OCI-M1 (cell line): ENCODE data around the gene SLCO3A1.

Source experiments
- DNase-seq: peaks from one replicate; lab custom pipeline; 2025; lab: John Stamatoyannopoulos, UW

The SLCO3A1 gene

GRCh38 chr15:91912336-91912735 is 58.8 kb downstream of the SLCO3A1 start:
- no peak for DNase-seq

GRCh38 chr15:91913560-91913959 is 60.1 kb downstream of the SLCO3A1 start:
- DNase-seq = no peak

GRCh38 chr15:91915576-91915975 is 62.1 kb downstream of the SLCO3A1 start:
- DNase-seq = no peak

GRCh38 chr15:91916051-91916450 is 62.5 kb downstream of the SLCO3A1 start:
- no peak for DNase-seq

GRCh38 chr15:91917686-91918360 is 64.3 kb downstream of the SLCO3A1 start:
- DNase-seq = no peak

GRCh38 chr15:91919014-91919534 is 65.6 kb downstream of the SLCO3A1 start:
- DNase-seq = no peak

- DNase-seq = peak; percentile 23
Observed at GRCh38 chr15:91921188-91921842, 67.8 kb downstream of the SLCO3A1 start.

- no peak for DNase-seq
Observed at GRCh38 chr15:91921843-91922198, 68.3 kb downstream of the SLCO3A1 start.

GRCh38 chr15:91922646-91923547 is 69.4 kb downstream of the SLCO3A1 start:
- no peak for DNase-seq

- no peak for DNase-seq
Observed at GRCh38 chr15:91924183-91924582, 70.7 kb downstream of the SLCO3A1 start.

GRCh38 chr15:91924837-91925495 is 71.5 kb downstream of the SLCO3A1 start:
- DNase-seq = no peak

GRCh38 chr15:91925794-91926193 is 72.3 kb downstream of the SLCO3A1 start:
- no peak for DNase-seq

GRCh38 chr15:91926908-91927270 is 73.4 kb downstream of the SLCO3A1 start:
- DNase-seq = no peak

- no peak for DNase-seq
Observed at GRCh38 chr15:91927585-91927984, 74.1 kb downstream of the SLCO3A1 start.

- no peak for DNase-seq
Observed at GRCh38 chr15:91928675-91929074, 75.2 kb downstream of the SLCO3A1 start.

- DNase-seq = no peak
Observed at GRCh38 chr15:91929509-91929908, 76.0 kb downstream of the SLCO3A1 start.

- DNase-seq = no peak
Observed at GRCh38 chr15:91930092-91930491, 76.6 kb downstream of the SLCO3A1 start.

- peak; percentile 4 for DNase-seq
Observed at GRCh38 chr15:91936182-91936775, 82.8 kb downstream of the SLCO3A1 start.

GRCh38 chr15:91936927-91937326 is 83.4 kb downstream of the SLCO3A1 start:
- DNase-seq = no peak

GRCh38 chr15:91938136-91938535 is 84.6 kb downstream of the SLCO3A1 start:
- DNase-seq = no peak

- no peak for DNase-seq
Observed at GRCh38 chr15:91939403-91939831, 85.9 kb downstream of the SLCO3A1 start.
